HepG2 (cell line): Measurements from ENCODE around the gene ARL15. TPM values are rescaled to one million over a fixed set of nuclear protein-coding genes. Genes with fewer than 3 reads are reported as not detected.

Experiments
- ATF7 ChIP-seq, 2 experiments: fragments of 450-650 bp in 1 of 2; sonication (generic) in 1 of 2; formaldehyde crosslinking in 1 of 2; IDR thresholded peaks; 2 replicates each; pipeline versions ENCODE4 v1.4.0 to v1.6.1; 2016 to 2020; ENCODE audit warnings: antibody characterized with exemption in 1 of 2, mild to moderate bottlenecking in 1 of 2, missing genetic modification reagents in 1 of 2
- DPF2 ChIP-seq: sonication (generic); formaldehyde crosslinking; IDR thresholded peaks from 2 replicates; pipeline ENCODE4 v1.4.0; 2020; ENCODE audit warnings: mild to moderate bottlenecking, low read depth, missing genetic modification reagents, borderline replicate concordance
- FOXK1 ChIP-seq: sonication (generic); formaldehyde crosslinking; IDR thresholded peaks from 2 replicates; pipeline ENCODE4 v1.4.0; 2020; ENCODE audit warnings: low read depth, missing genetic modification reagents, borderline replicate concordance
- FOXO1 ChIP-seq: sonication (generic); formaldehyde crosslinking; IDR thresholded peaks from 2 replicates; pipeline ENCODE4 v1.4.0; 2020; ENCODE audit warnings: missing genetic modification reagents
- FOXP1 ChIP-seq, 2 experiments: fragments of 450-650 bp in 1 of 2; IDR thresholded peaks; 2 replicates each; pipeline ENCODE4 v1.6.1; 2017 to 2018; ENCODE audit warnings: antibody characterized with exemption in 1 of 2
- HIC2 ChIP-seq: sonication (generic); formaldehyde crosslinking; IDR thresholded peaks from 2 replicates; pipeline ENCODE4 v1.9.0; 2022; ENCODE audit warnings: low read depth, missing genetic modification reagents
- MATR3 ChIP-seq: sonication (generic); formaldehyde crosslinking; IDR thresholded peaks from 2 replicates; pipeline ENCODE4 v1.4.0; 2020; ENCODE audit warnings: missing genetic modification reagents
- MLX ChIP-seq: IDR thresholded peaks from 2 replicates; pipeline ENCODE4 v1.6.1; 2016
- PATZ1 ChIP-seq: sonication (generic); formaldehyde crosslinking; IDR thresholded peaks from 2 replicates; pipeline ENCODE4 v1.4.0; 2020; ENCODE audit warnings: missing genetic modification reagents
- POGZ ChIP-seq: sonication (generic); formaldehyde crosslinking; IDR thresholded peaks from 2 replicates; pipeline ENCODE4 v1.4.0; 2020; ENCODE audit warnings: mild to moderate bottlenecking, missing genetic modification reagents
- PRDM15 ChIP-seq: sonication (generic); formaldehyde crosslinking; IDR thresholded peaks from 2 replicates; pipeline ENCODE4 v1.4.0; 2020; ENCODE audit warnings: missing genetic modification reagents
- YEATS4 ChIP-seq: sonication (generic); formaldehyde crosslinking; IDR thresholded peaks from 2 replicates; pipeline ENCODE4 v1.4.0; 2020; ENCODE audit warnings: missing genetic modification reagents, borderline replicate concordance
- YY1 ChIP-seq: IDR thresholded peaks from 2 replicates; pipeline ENCODE4 v1.6.1; 2011; ENCODE audit warnings: low read length, low read depth, moderate library complexity, mild to moderate bottlenecking; ENCODE audit not compliant: insufficient read depth, insufficient replicate concordance
- ZNF12 ChIP-seq: sonication (generic); formaldehyde crosslinking; IDR thresholded peaks from 2 replicates; pipeline ENCODE4 v1.5.0; 2020; ENCODE audit warnings: missing genetic modification reagents
- ZNF24 ChIP-seq: fragments of 450-650 bp; IDR thresholded peaks from 2 replicates; pipeline ENCODE4 v1.6.1; 2017; ENCODE audit warnings: antibody characterized with exemption, mild to moderate bottlenecking
- ZNF276 ChIP-seq: sonication (generic); formaldehyde crosslinking; IDR thresholded peaks from 2 replicates; pipeline ENCODE4 v1.4.0; 2020; ENCODE audit warnings: mild to moderate bottlenecking, low read depth, missing genetic modification reagents
- ZNF552 ChIP-seq: sonication (generic); formaldehyde crosslinking; IDR thresholded peaks from 2 replicates; pipeline ENCODE4 v1.9.0; 2022; ENCODE audit warnings: missing genetic modification reagents, mild to moderate bottlenecking, borderline replicate concordance
- ZNF674 ChIP-seq: sonication (generic); formaldehyde crosslinking; IDR thresholded peaks from 2 replicates; pipeline ENCODE4 v1.5.0; 2020; ENCODE audit warnings: low read depth, mild to moderate bottlenecking, missing genetic modification reagents
- polyA plus RNA-seq, 8 experiments: library from polyadenylated mRNA; depleted of rRNA in 3 of 8; stranded (reverse) in 7 of 8; unstranded in 1 of 8; fragments of >200 nt; fragmentation: Illumina TruSeq in 4 of 8; extraction: Trizol in 4 of 8; gene quantifications; 2 replicates each; pipeline versions ENCODE4 v1.2.1 to v1.2.3, GENCODE V29; 2011 to 2016; ENCODE audit warnings: low read depth in 4 of 8, missing spikeins in 1 of 8, mixed read lengths in 1 of 8; ENCODE audit not compliant: insufficient read depth in 1 of 8
- total RNA-seq, 5 experiments: library from RNA; depleted of rRNA; stranded (reverse); fragments of >200 nt; fragmentation: Illumina TruSeq; extraction: Trizol; gene quantifications; 2 replicates each; pipeline ENCODE4 v1.2.3, GENCODE V29; 2016; ENCODE audit warnings: low read depth in 1 of 5

ARL15 gene
- total and polyA plus RNA-seq, 2 of the 13 experiments (the other 11 are each of a cell fraction or from before 2014, with no cell fraction given), result 2.5 to 7.7 TPM

GRCh38 chr5:54007827-54008777 lies 302.3 kb downstream of the ARL15 start (continued):
- no peak for TF ChIP-seq PRDM15 (CRISPR knock-in tag)
- TF ChIP-seq ATF7 (IDR thresholded peaks at IDR 0.05), result no peak
- no peak for TF ChIP-seq ATF7 (CRISPR knock-in tag; IDR thresholded peaks at IDR 0.05)
- peak; percentile 68; the same call in 1 of the 2 replicates for TF ChIP-seq ZNF12 (CRISPR knock-in tag)
- no peak for TF ChIP-seq ZNF674 (CRISPR knock-in tag)
- TF ChIP-seq FOXP1 (IDR thresholded peaks at IDR 0.05), result no peak
- TF ChIP-seq FOXP1 (CRISPR knock-in tag; IDR thresholded peaks at IDR 0.05), result peak; percentile 84
- TF ChIP-seq HIC2, result no peak
- TF ChIP-seq YEATS4 (CRISPR knock-in tag), result no peak
- no peak for TF ChIP-seq PATZ1 (CRISPR knock-in tag)
- no peak for TF ChIP-seq ZNF276 (CRISPR knock-in tag)
- TF ChIP-seq ZNF24, result no peak
- no peak for TF ChIP-seq MATR3
- TF ChIP-seq MLX (CRISPR knock-in tag), result no peak
- no peak for TF ChIP-seq ZNF552 (CRISPR knock-in tag)
- TF ChIP-seq POGZ (CRISPR knock-in tag), result peak; percentile 62
- TF ChIP-seq FOXK1 (CRISPR knock-in tag), result peak; percentile 77
- no peak for TF ChIP-seq YY1
- TF ChIP-seq FOXO1 (CRISPR knock-in tag), result peak; percentile 60; the same call in 1 of the 2 replicates
- peak; percentile 91 for TF ChIP-seq DPF2 (CRISPR knock-in tag)
